Heart right ventricle (tissue), 16 donors: ENCODE results near the gene SUMO2. TPM values are rescaled to one million over a fixed set of nuclear protein-coding genes. Genes with fewer than 3 reads are reported as not detected.
"Not testable (repeated sequence)": the region's sequence is repeated elsewhere in the genome, so short reads cannot be mapped to it uniquely, and the experiment has no call there.

Experiments used
- ATAC-seq, 8 donors: fragments of 200-7000 bp; cut with Tn5 transposase; one replicate each; pipeline ENCODE4 v1.9.1; 2020; ENCODE audit warnings: mild to moderate bottlenecking in 8 of 8, moderate library complexity in 8 of 8, moderate number of reproducible peaks in 1 of 8
- DNase-seq, 2 donors: peaks; one replicate each; pipeline ENCODE4 v3.0.0-alpha.2; 2020
- H3K27ac ChIP-seq, 10 donors: fragments of 200-600 bp; sonication (generic) in 2 of 10; one replicate each; pipeline versions ENCODE4 v1.5.0 to v1.8.0; 2020 to 2022; ENCODE audit warnings: mild to moderate bottlenecking in 3 of 10
- H3K27me3 ChIP-seq, 7 donors: fragments of 200-600 bp; one replicate each; pipeline ENCODE4 v1.8.0; 2021 to 2022; ENCODE audit warnings: mild to moderate bottlenecking in 2 of 7
- H3K36me3 ChIP-seq, 9 donors: fragments of 200-600 bp; sonication (generic) in 1 of 9; one replicate each; pipeline versions ENCODE4 v1.5.0 to v1.8.0; 2020 to 2022; ENCODE audit warnings: mild to moderate bottlenecking in 2 of 9
- H3K4me1 ChIP-seq, 9 donors: fragments of 200-600 bp; sonication (generic) in 1 of 9; one replicate each; pipeline versions ENCODE4 v1.5.0 to v1.8.0; 2020 to 2022; ENCODE audit warnings: mild to moderate bottlenecking in 4 of 9
- H3K4me3 ChIP-seq, 10 donors: fragments of 200-600 bp; sonication (generic) in 2 of 10; one replicate each; pipeline versions ENCODE4 v1.5.0 to v1.8.0; 2020 to 2022; ENCODE audit warnings: mild to moderate bottlenecking in 7 of 10, moderate library complexity in 2 of 10
- H3K9me3 ChIP-seq, 11 donors: fragments of 200-600 bp in 10 of 11; sonication (generic) in 2 of 11; one replicate each; pipeline versions ENCODE4 v1.5.0 to v1.8.0; 2013 to 2022; ENCODE audit warnings: mild to moderate bottlenecking in 2 of 11, control low read depth in 1 of 11, moderate library complexity in 1 of 11
- WGBS, 2 donors: extraction: QIAGEN DNeasy Blood & Tissue Kit; methylation state at CpG; one replicate each; pipeline ENCODE4 v1.1.7; 2013; ENCODE audit warnings: inconsistent platforms in 1 of 2; 5-methylcytosine and 5-hydroxymethylcytosine counted together
- intact Hi-C, 10 donors: fragments of 100-400 bp; cut with DNase I; formaldehyde crosslinking; loops; one replicate each; pipeline versions ENCODE4 v1.11.1 to v1.14.2; 2022
- polyA plus RNA-seq, 2 donors: library from polyadenylated mRNA; stranded (reverse); fragments of 200-250 nt; gene quantifications; one replicate each; pipeline ENCODE4 v1.2.3, GENCODE V29; 2013
- total RNA-seq, 10 donors: library from RNA; stranded (reverse); fragmentation: NEBNext Ultra II Directional in 3 of 10; extraction: Animal tissue kit (Norgen Biotek cat#: 25700) in 3 of 10; gene quantifications; one replicate each; pipeline versions ENCODE4 v1.2.1 to v1.2.4, GENCODE V29; 2021 to 2023
- TF ChIP-seq, protein P1 (sequence below), 9 donors: fragments of 200-600 bp; sonication (generic) in 2 of 9; IDR thresholded peaks; one replicate each; pipeline versions ENCODE4 v1.5.0 to v1.8.0; 2021 to 2022; ENCODE audit warnings: antibody characterized with exemption in 9 of 9, mild to moderate bottlenecking in 5 of 9, moderate library complexity in 1 of 9
- donor health status: Arrhythmogenic right ventricular cardiomyopathy.
- donor health status: ischemic (EF 13 %, LVEDD 7.1; RV severe dilation, severe dysfunction).
- donor health status: healthy with polysubstance abuse.
- donor health status: DM: no; HTN: yes; CAD: no.
- donor health status: DM: no; HTN: no; CAD: no.
- donor health status: ischemic (EF 25% LVEDD 6.9; RV normal size, moderate dysfunction).
- donor health status: ischemic (EF 25% LVEDD 5.7; RV mildly dilated, moderate dysfunction).
- donor health status: healthy.
- donor health status: DM: yes; HTN: yes; CAD: no.
- donor health status: Ischemic cardiomyopathy.
- donor health status: ischemic (EF 35%, LVEDD 5.7; RV mildly dilated, moderate dysfunction).
- donor health status: nonischemic (EF 11% LVEDD 7.7; RV severe dilation, severe dysfunction).
- donor health status: DM: yes; HTN: yes; CAD: no.
- donor health status: PGD.
- donor health status: ischemic (EF 29% LVEDD 5.4; RV normal size, mild dysfunction).
- donor health status: nonischemic (EF 23%, LVEDD 6.1; RV moderate dilation, normal function).

Gene SUMO2
- total and polyA plus RNA-seq, 12 donors = 47.9 to 258 (median 212) TPM

GRCh38 chr17:75168998-75169397 is 13.8 kb downstream of the SUMO2 start:
- 88 to 91% methylated on average over 4 of the region's 4 CpGs for WGBS, 2 donors
- DNase-seq (no peak), ATAC-seq (no peak)
- Histone ChIP-seq H3K27ac (no peak overlapping the region), H3K4me1 (peaks cover 0 to 19% (median 5%) of the 10 kb centered on the region in 9 donors), H3K36me3 (peaks cover 0 to 100% (median 46%) of the 10 kb centered on the region in 9 donors), H3K9me3 (no peaks in the 10 kb centered on the region), H3K27me3 (no peaks in the 10 kb centered on the region), H3K4me3 (no peak overlapping the region)
- intact Hi-C loops = loop anchor here in 2 of 10 donors (10.0 kb wide), 2 partner anchors 54 to 104 kb away; no protein-coding TSS in a partner anchor
- TF ChIP-seq, protein P1, sequence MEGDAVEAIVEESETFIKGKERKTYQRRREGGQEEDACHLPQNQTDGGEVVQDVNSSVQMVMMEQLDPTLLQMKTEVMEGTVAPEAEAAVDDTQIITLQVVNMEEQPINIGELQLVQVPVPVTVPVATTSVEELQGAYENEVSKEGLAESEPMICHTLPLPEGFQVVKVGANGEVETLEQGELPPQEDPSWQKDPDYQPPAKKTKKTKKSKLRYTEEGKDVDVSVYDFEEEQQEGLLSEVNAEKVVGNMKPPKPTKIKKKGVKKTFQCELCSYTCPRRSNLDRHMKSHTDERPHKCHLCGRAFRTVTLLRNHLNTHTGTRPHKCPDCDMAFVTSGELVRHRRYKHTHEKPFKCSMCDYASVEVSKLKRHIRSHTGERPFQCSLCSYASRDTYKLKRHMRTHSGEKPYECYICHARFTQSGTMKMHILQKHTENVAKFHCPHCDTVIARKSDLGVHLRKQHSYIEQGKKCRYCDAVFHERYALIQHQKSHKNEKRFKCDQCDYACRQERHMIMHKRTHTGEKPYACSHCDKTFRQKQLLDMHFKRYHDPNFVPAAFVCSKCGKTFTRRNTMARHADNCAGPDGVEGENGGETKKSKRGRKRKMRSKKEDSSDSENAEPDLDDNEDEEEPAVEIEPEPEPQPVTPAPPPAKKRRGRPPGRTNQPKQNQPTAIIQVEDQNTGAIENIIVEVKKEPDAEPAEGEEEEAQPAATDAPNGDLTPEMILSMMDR (IDR thresholded peaks at IDR 0.05) = no peak

- intact Hi-C loops = loop anchor here in 2 of 10 donors (10.0 kb wide), 2 partner anchors 50 to 100 kb away; no protein-coding TSS in a partner anchor
- DNase-seq, H3K27me3 ChIP-seq, H3K27ac ChIP-seq, H3K4me3 ChIP-seq, H3K9me3 ChIP-seq, H3K4me1 ChIP-seq, ATAC-seq: not testable (repeated sequence)
- peaks cover 0 to 72% (median 23%) of the 10 kb centered on the region in 9 donors for H3K36me3 ChIP-seq
- 97% methylated on average over 15 of the region's 15 CpGs for WGBS, 2 donors
Observed at GRCh38 chr17:75164606-75165005, 18.2 kb downstream of the SUMO2 start.

DNA sequence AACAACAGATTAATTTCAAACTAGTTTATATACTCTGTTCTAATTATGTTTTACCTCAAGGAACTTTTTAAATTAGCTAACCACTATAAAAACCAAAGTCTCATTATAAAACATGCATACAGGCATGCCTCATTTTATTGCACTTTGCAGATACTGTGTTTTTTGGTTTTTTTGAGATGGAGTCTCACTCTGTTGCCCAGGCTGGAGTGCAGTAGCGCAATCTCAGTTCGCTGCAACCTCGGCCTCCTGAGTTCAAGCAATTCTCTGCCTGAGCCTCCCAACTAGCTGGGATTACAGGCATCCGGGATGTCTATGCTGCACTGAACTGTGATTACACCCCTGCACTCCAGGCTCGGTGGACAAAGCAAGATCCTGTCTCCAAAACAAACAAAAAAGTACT is 19.7 kb downstream of the SUMO2 start:
- intact Hi-C loops = loop anchor here in 2 of 10 donors (10.0 kb wide), 2 partner anchors 48 to 98 kb away; no protein-coding TSS in a partner anchor
- H3K4me1 ChIP-seq = no peaks in the 10 kb centered on the region
- H3K9me3 ChIP-seq = no peaks in the 10 kb centered on the region
- TF ChIP-seq, protein P1 (IDR thresholded peaks at IDR 0.05) = no peak
- no peak for ATAC-seq
- 92 to 93% methylated on average over 5 of the region's 5 CpGs for WGBS, 2 donors
- DNase-seq = no peak
- peaks cover 0 to 64% (median 28%) of the 10 kb centered on the region in 9 donors for H3K36me3 ChIP-seq
- no peaks in the 10 kb centered on the region for H3K27me3 ChIP-seq
- no peak overlapping the region for H3K27ac ChIP-seq
- H3K4me3 ChIP-seq = no peak overlapping the region

GRCh38 chr17:75160211-75160610 is 22.5 kb downstream of the SUMO2 start:
- Histone ChIP-seq H3K9me3 (no peaks in the 10 kb centered on the region), H3K4me1 (peaks cover 0 to under 1% (median 0%) of the 10 kb centered on the region in 9 donors), H3K27me3 (no peaks in the 10 kb centered on the region), H3K36me3 (peaks cover 0 to 35% (median 15%) of the 10 kb centered on the region in 9 donors), H3K4me3 (no peak overlapping the region), H3K27ac (no peak overlapping the region)
- ATAC-seq = no peak
- intact Hi-C loops = loop anchor here in 2 of 10 donors (10.0 kb wide), 2 partner anchors 45 to 95 kb away; no protein-coding TSS in a partner anchor
- DNase-seq = no peak
- TF ChIP-seq, protein P1 (IDR thresholded peaks at IDR 0.05) = no peak
- WGBS, 2 donors = 92 to 95% methylated on average over 5 of the region's 5 CpGs
